K562 (cell line): Measurements from ENCODE around the gene GNAL. TPM values are rescaled to one million over a fixed set of nuclear protein-coding genes. Genes with fewer than 3 reads are reported as not detected.

ENCODE experiments used
- ATAC-seq: fragments of 200-7000 bp; cut with Tn5 transposase; 3 replicates; pipeline ENCODE4 v1.9.1; 2020; ENCODE audit warnings: moderate library complexity
- BruUV-seq: library from RNA; stranded (reverse); fragments of 400-500 nt; replicated peaks from 2 replicates; lab custom pipeline; 2021; lab: Mats Ljungman, UMichigan
- CTCF ChIA-PET: fragments of 300-600 bp; formaldehyde crosslinking; extraction: SDS; loops from one replicate; lab custom pipeline; 2021; ENCODE audit warnings: low intra/inter-chr PET ratio; lab: Yijun Ruan, JAX
- POLR2A ChIA-PET: fragments of 300-600, 350-650 bp; sonication (Branson Sonifier 250); formaldehyde crosslinking; extraction: SDS; loops from one replicate; lab custom pipeline; 2021; ENCODE audit warnings: antibody characterized with exemption, inconsistent platforms; lab: Yijun Ruan, JAX
- DNase-seq, 4 experiments: peaks; one replicate each; pipeline versions ENCODE4 v3.0.0 to v3.0.0-alpha.2; 2011 to 2018; ENCODE audit warnings: low spot score in 3 of 4, mixed read lengths in 3 of 4; ENCODE audit errors: extremely low read depth in 1 of 4
- FAIRE-seq: peaks from 2 replicates; lab custom pipeline; 2011; peaks lifted over from hg19 to GRCh38; lab: Jason Lieb, UNC
- H2AFZ ChIP-seq: 2 replicates; pipeline ENCODE4 v1.6.0; 2011; ENCODE audit warnings: low read depth, low read length, control low read depth, inconsistent platforms
- H3K27ac ChIP-seq: fragments of 200-600 bp; 3 replicates; pipeline ENCODE4 v1.8.0; 2011; ENCODE audit warnings: low read depth, mild to moderate bottlenecking, control low read depth, inconsistent platforms, low read length, moderate library complexity, mixed read lengths; ENCODE audit errors: extremely low read depth
- H3K27me3 ChIP-seq, 2 experiments: fragments of 300-600 bp in 1 of 2; 2 replicates in 1 of 2; 3 replicates in 1 of 2; pipeline versions ENCODE4 v1.6.0 to v1.8.0; 2011; ENCODE audit warnings: inconsistent platforms in 2 of 2, low read length in 2 of 2, mild to moderate bottlenecking in 1 of 2, mixed read lengths in 1 of 2, moderate library complexity in 1 of 2; ENCODE audit not compliant: control insufficient read depth in 2 of 2, insufficient read depth in 2 of 2
- H3K36me3 ChIP-seq: fragments of 300-600 bp; 3 replicates; pipeline ENCODE4 v1.8.0; 2011; ENCODE audit warnings: mild to moderate bottlenecking, low read length, inconsistent platforms; ENCODE audit not compliant: control insufficient read depth, insufficient read depth
- H3K4me1 ChIP-seq, 2 experiments: fragments of 200-600 bp in 1 of 2; replicated peaks in 1 of 2; 2 replicates in 1 of 2; 3 replicates in 1 of 2; pipeline versions ENCODE4 v1.5.1 to v1.8.0; 2011; ENCODE audit warnings: inconsistent platforms in 2 of 2, low read length in 2 of 2, mild to moderate bottlenecking in 1 of 2, mixed read lengths in 1 of 2, moderate library complexity in 1 of 2; ENCODE audit not compliant: control insufficient read depth in 2 of 2, insufficient read depth in 2 of 2
- H3K4me2 ChIP-seq: 2 replicates; pipeline ENCODE4 v1.6.1; 2011; ENCODE audit warnings: low read length, control low read depth, inconsistent platforms, mixed read lengths; ENCODE audit not compliant: insufficient read depth
- H3K4me3 ChIP-seq: fragments of 200-600 bp; sonication (generic), shearing (Covaris generic); 2 replicates; pipeline ENCODE4 v1.5.1; 2016; ENCODE audit warnings: control low read depth, inconsistent platforms
- H3K79me2 ChIP-seq: fragments of 200-600 bp; 3 replicates; pipeline ENCODE4 v1.8.0; 2011; ENCODE audit warnings: low read length, inconsistent platforms; ENCODE audit not compliant: control insufficient read depth, insufficient read depth
- H3K9ac ChIP-seq, 2 experiments: 2 replicates each; pipeline versions ENCODE4 v1.6.0 to v1.6.1; 2011; ENCODE audit warnings: low read depth in 2 of 2, low read length in 2 of 2, control low read depth in 1 of 2, inconsistent platforms in 1 of 2, mild to moderate bottlenecking in 1 of 2, mixed read lengths in 1 of 2; ENCODE audit not compliant: insufficient read depth in 1 of 2
- H3K9me1 ChIP-seq: one replicate; pipeline ENCODE4 v1.6.0; 2011; ENCODE audit warnings: inconsistent platforms, mild to moderate bottlenecking, low read length, moderate library complexity; ENCODE audit not compliant: control insufficient read depth, insufficient read depth
- H3K9me3 ChIP-seq: replicated peaks from 2 replicates; pipeline ENCODE4 v1.5.1; 2011; ENCODE audit warnings: low read depth, low read length, inconsistent platforms; ENCODE audit not compliant: control insufficient read depth, insufficient read depth
- H4K20me1 ChIP-seq: replicated peaks from 2 replicates; pipeline ENCODE4 v1.6.1; 2011; ENCODE audit warnings: low read length, inconsistent platforms, mixed read lengths; ENCODE audit not compliant: control insufficient read depth, insufficient read depth
- BRD9 ChIP-seq: fragments of 450-650 bp; IDR thresholded peaks from 2 replicates; pipeline ENCODE4 v1.6.1; 2018; ENCODE audit warnings: low read depth; ENCODE audit not compliant: partially characterized antibody
- C11orf30 ChIP-seq: fragments of 450-650 bp; IDR thresholded peaks from 2 replicates; pipeline ENCODE4 v1.6.1; 2016; ENCODE audit warnings: low read depth, mild to moderate bottlenecking
- CEBPG ChIP-seq, 3 experiments: fragments of 200-800 bp in 1 of 3; sonication (Bioruptor generic) in 1 of 3; sonication (generic) in 1 of 3; formaldehyde crosslinking in 1 of 3; IDR thresholded peaks in 2 of 3; conservative IDR thresholded peaks in 1 of 3; 2 replicates each; pipeline versions ENCODE4 v1.6.1 to v1.8.0; 2016 to 2022; ENCODE audit warnings: missing compliant biosample characterization in 2 of 3, missing genetic modification characterization in 2 of 3, mild to moderate bottlenecking in 1 of 3, missing genetic modification reagents in 1 of 3
- GATAD2A ChIP-seq: fragments of 450-650 bp; IDR thresholded peaks from 2 replicates; pipeline ENCODE4 v1.6.1; 2017
- HDAC3 ChIP-seq: fragments of 450-650 bp; IDR thresholded peaks from 2 replicates; pipeline ENCODE4 v1.6.1; 2018; ENCODE audit warnings: borderline replicate concordance, mild to moderate bottlenecking, moderate library complexity; ENCODE audit not compliant: partially characterized antibody
- HLTF ChIP-seq: fragments of 450-650 bp; IDR thresholded peaks from 2 replicates; pipeline ENCODE4 v1.6.1; 2016
- HNRNPH1 ChIP-seq: fragments of 200-400 bp; formaldehyde crosslinking; optimal IDR thresholded peaks from 2 replicates; pipeline ENCODE3; 2017; ENCODE audit warnings: low read depth, mild to moderate bottlenecking, low read length, moderate library complexity
- MECOM ChIP-seq: fragments of 250-450 bp; sonication (Bioruptor Pico); IDR thresholded peaks from 2 replicates; pipeline ENCODE4 v1.8.0; 2022; ENCODE audit warnings: inconsistent platforms
- PKNOX1 ChIP-seq: fragments of 450-650 bp; IDR thresholded peaks from 2 replicates; pipeline ENCODE4 v1.6.1; 2016
- RAD51 ChIP-seq: fragments of 450-650 bp; IDR thresholded peaks from 2 replicates; pipeline ENCODE4 v1.7.1; 2016; ENCODE audit warnings: low read depth, mild to moderate bottlenecking, borderline replicate concordance
- SIRT6 ChIP-seq: IDR thresholded peaks from one replicate; pipeline ENCODE4 v1.6.1; 2012; ENCODE audit warnings: low read depth, mild to moderate bottlenecking, control low read depth, inconsistent platforms, low read length, moderate library complexity
- SLC30A9 ChIP-seq: fragments of 250-450 bp; sonication (Bioruptor Pico); IDR thresholded peaks from 2 replicates; pipeline ENCODE4 v1.8.0; 2022; ENCODE audit warnings: mild to moderate bottlenecking, moderate library complexity
- SPI1 ChIP-seq: IDR thresholded peaks from 2 replicates; pipeline ENCODE4 v1.6.1; 2011; ENCODE audit warnings: low read depth, low read length, control low read depth, borderline replicate concordance
- TRIM28 ChIP-seq: fragments of 450-650 bp; IDR thresholded peaks from 2 replicates; pipeline ENCODE4 v1.6.1; 2017
- ZNF146 ChIP-seq: IDR thresholded peaks from one replicate; pipeline ENCODE4 v1.6.1; 2018; ENCODE audit warnings: missing compliant biosample characterization; ENCODE audit not compliant: unreplicated experiment
- ZNF197 ChIP-seq: fragments of 200-800 bp; sonication (Bioruptor generic); IDR thresholded peaks from 2 replicates; pipeline ENCODE4 v1.6.1; 2016; ENCODE audit warnings: low read depth, missing genetic modification characterization, missing compliant biosample characterization
- ZNF232 ChIP-seq: sonication (generic); formaldehyde crosslinking; IDR thresholded peaks from 2 replicates; pipeline ENCODE4 v1.8.0; 2022; ENCODE audit warnings: mild to moderate bottlenecking, missing genetic modification reagents
- ZNF3 ChIP-seq: fragments of 250-450 bp; sonication (Bioruptor Pico); IDR thresholded peaks from 2 replicates; pipeline ENCODE4 v1.5.0; 2021; ENCODE audit warnings: mild to moderate bottlenecking, moderate library complexity
- ZNF644 ChIP-seq: fragments of 200-800 bp; sonication (Bioruptor generic); IDR thresholded peaks from 2 replicates; pipeline ENCODE4 v1.6.1; 2016; ENCODE audit warnings: low read depth, missing genetic modification characterization, missing compliant biosample characterization
- WGBS: fragments of 100-300 bp; shearing (Covaris generic); methylation state at CpG from one replicate; pipeline ENCODE4 v1.1.6; 2016; ENCODE audit warnings: low coverage, mixed read lengths; ENCODE audit not compliant: insufficient coverage; ENCODE audit errors: missing lambda C conversion rate; 5-methylcytosine and 5-hydroxymethylcytosine counted together
- in situ Hi-C: fragments of 300-500 bp; cut with MboI; formaldehyde crosslinking; loops from 4 replicates; pipeline ENCODE4 v1.15.0; 2018; ENCODE audit warnings: inconsistent platforms, mixed read lengths
- intact Hi-C: fragments of 100-400 bp; cut with micrococcal nuclease; formaldehyde crosslinking; loops from 2 replicates; pipeline ENCODE4 v1.14.2; 2022
- polyA plus RNA-seq, 8 experiments: library from polyadenylated mRNA; depleted of rRNA in 4 of 8; stranded (reverse) in 5 of 8; unstranded in 3 of 8; fragments of >200 nt; fragmentation: Nextera tagmentation in 2 of 8; fragmentation: Illumina TruSeq in 1 of 8; extraction: Ambion mirVana in 2 of 8; extraction: Trizol in 1 of 8; gene quantifications; 2 replicates each; pipeline versions ENCODE4 v1.2.1 to v1.2.3, GENCODE V29; 2011 to 2014; ENCODE audit warnings: inconsistent platforms in 1 of 8, missing spikeins in 1 of 8
- total RNA-seq, 7 experiments: library from RNA; depleted of rRNA in 6 of 7; stranded (reverse); fragments of >200 nt in 6 of 7; fragmentation: Illumina TruSeq in 2 of 7; extraction: Trizol in 2 of 7; gene quantifications; 2 replicates each; pipeline versions ENCODE4 v1.2.1 to v1.2.3, GENCODE V29; 2011 to 2021; ENCODE audit warnings: low replicate concordance in 1 of 7

Gene GNAL
- total and polyA plus RNA-seq, 9 of the 15 experiments (the other 6 are each of a cell fraction or from before 2014, with no cell fraction given), result under 0.01 to 0.10 (median 0.01) TPM; not detected in 5

GRCh38 chr18:11674119-11674518 lies 14.9 kb upstream of the GNAL start:
- TF ChIP-seq HDAC3, result no peak
- no peak for TF ChIP-seq CEBPG (CRISPR knock-in tag; IDR thresholded peaks at IDR 0.05)
- no peak for TF ChIP-seq CEBPG (tag; conservative IDR thresholded peaks at IDR 0.05 in 1 of 2, IDR thresholded peaks at IDR 0.05 in 1 of 2)
- no peak for TF ChIP-seq C11orf30
- no peak for TF ChIP-seq TRIM28
- TF ChIP-seq BRD9, result no peak
- H2AFZ ChIP-seq, result no peak overlapping the region
- ATAC-seq, result no peak
- H3K9ac ChIP-seq, result no peak overlapping the region
- H3K4me2 ChIP-seq, result no peak overlapping the region
- ChIA-PET CTCF (interaction anchor here (0.6 kb wide), 1 partner anchor 187 kb away, joined by 3 read pairs; no protein-coding TSS in a partner anchor), POLR2A (no interaction called here)
- peaks cover 23 to 39% of the 10 kb centered on the region in 2 experiments; a peak in 4 of 5 replicates for H3K27me3 ChIP-seq
- H3K79me2 ChIP-seq, result no peaks in the 10 kb centered on the region
- no peak for FAIRE-seq
- H3K9me1 ChIP-seq, result no peaks in the 10 kb centered on the region
- H3K4me1 ChIP-seq, result no peaks in the 10 kb centered on the region
- in situ Hi-C loops, result no loop called here
- BruUV-seq, result no TSS peak
- intact Hi-C loops, result no loop called here
- no peaks in the 10 kb centered on the region for H4K20me1 ChIP-seq
- no peak overlapping the region for H3K4me3 ChIP-seq
- 0% methylated on average over 3 of the region's 3 CpGs for WGBS
- H3K36me3 ChIP-seq, result no peaks in the 10 kb centered on the region
- H3K9me3 ChIP-seq, result no peaks in the 10 kb centered on the region
- no peak overlapping the region for H3K27ac ChIP-seq
- no peak for DNase-seq

- H3K27ac ChIP-seq, result no peak overlapping the region
- H3K9ac ChIP-seq, result no peak overlapping the region
- intact Hi-C loops (no loop called here), in situ Hi-C loops (no loop called here)
- no peaks in the 10 kb centered on the region for H3K9me3 ChIP-seq
- no peak overlapping the region for H2AFZ ChIP-seq
- H3K4me1 ChIP-seq, result no peaks in the 10 kb centered on the region
- no peak for FAIRE-seq
- no peak overlapping the region for H3K4me3 ChIP-seq
- H3K79me2 ChIP-seq, result no peaks in the 10 kb centered on the region
- DNase-seq, result no peak
- no TSS peak for BruUV-seq
- H3K9me1 ChIP-seq, result no peaks in the 10 kb centered on the region
- H4K20me1 ChIP-seq, result no peaks in the 10 kb centered on the region
- ATAC-seq, result no peak
- H3K4me2 ChIP-seq, result no peak overlapping the region
- WGBS, result under 1% methylated on average over 10 of the region's 10 CpGs
- ChIA-PET POLR2A (interaction anchor here (1.0 kb wide), 1 partner anchor 28 kb away, joined by 3 read pairs; no protein-coding TSS in a partner anchor), CTCF (no interaction called here)
- H3K27me3 ChIP-seq, result peaks cover 5 to 19% of the 10 kb centered on the region in 2 experiments; a peak in 4 of 5 replicates
- H3K36me3 ChIP-seq, result no peaks in the 10 kb centered on the region
- no peak for TF ChIP-seq GATAD2A
- TF ChIP-seq ZNF3 (CRISPR knock-in tag), result no peak
- no peak for TF ChIP-seq RAD51
- no peak for TF ChIP-seq MECOM
- no peak for TF ChIP-seq ZNF197 (CRISPR knock-in tag)
- no peak for TF ChIP-seq SPI1
- no peak for TF ChIP-seq ZNF644 (tag)
- no peak for TF ChIP-seq SIRT6
- TF ChIP-seq SLC30A9 (CRISPR knock-in tag), result no peak
- TF ChIP-seq ZNF146 (CRISPR knock-in tag), result no peak
- TF ChIP-seq PKNOX1, result no peak
- TF ChIP-seq HLTF, result no peak
- no peak for TF ChIP-seq ZNF232
- no peak for TF ChIP-seq HNRNPH1
Observed at GRCh38 chr18:11676386-11676785, 12.7 kb upstream of the GNAL start.
